T-helper 2 cell (primary cell): ENCODE data around the gene TMEM245.

Source experiments
- DNase-seq, 5 experiments: peaks; one replicate each; pipeline versions ENCODE4 v3.0.0 to v3.0.0-alpha.2; 2012 to 2022
- total RNA-seq, 2 donors: gene quantifications; one replicate each; lab custom pipeline; 2026; lab: John Stamatoyannopoulos, UW

Gene TMEM245
- 121 to 136 reads per million in 2 donors for total RNA-seq

DNA sequence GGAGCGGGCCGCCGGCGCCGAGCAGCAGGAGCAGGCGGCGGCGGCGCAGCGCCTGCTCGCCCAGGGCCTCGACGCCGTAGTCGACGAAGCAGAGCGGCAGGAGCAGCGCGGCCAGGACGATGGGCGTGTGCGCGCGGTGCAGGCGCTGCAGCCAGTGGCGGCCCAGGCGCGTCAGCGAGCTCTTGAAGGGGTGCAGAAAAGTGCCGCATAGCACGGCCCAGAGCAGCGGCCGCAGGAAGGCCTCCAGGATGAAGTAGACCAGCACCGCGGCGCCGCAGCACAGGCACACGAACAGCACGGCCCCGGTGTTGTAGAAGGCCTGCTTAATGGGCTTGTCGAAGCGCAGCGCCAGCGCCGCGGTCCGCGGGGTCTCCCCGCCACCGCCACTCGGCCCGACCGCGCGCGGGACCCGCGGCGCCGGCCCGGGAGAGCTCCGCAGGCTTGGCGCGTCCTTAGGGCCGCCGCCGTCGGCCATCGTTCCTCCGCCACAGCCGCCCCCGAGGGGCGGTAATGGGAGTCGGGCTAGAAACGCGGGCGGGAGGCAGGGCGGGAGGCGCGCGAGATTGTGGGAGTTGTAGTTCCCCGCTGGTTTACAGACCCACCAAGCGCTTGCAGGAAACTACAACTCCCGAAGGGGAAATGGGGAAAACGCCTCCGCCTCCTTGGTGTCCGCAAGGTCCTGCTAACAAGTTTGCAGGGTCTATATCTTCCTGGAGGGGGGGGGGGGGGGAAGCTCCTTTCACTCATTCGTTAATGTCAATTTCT lies at the start of gene TMEM245:
TMEM245 (minus strand) TSS at position 509 of the 765 bp plus-strand sequence; CDS start at position 475, 34 bp downstream.
- DNase-seq, result peak; percentile 83 to 100 (median 92)

DNA sequence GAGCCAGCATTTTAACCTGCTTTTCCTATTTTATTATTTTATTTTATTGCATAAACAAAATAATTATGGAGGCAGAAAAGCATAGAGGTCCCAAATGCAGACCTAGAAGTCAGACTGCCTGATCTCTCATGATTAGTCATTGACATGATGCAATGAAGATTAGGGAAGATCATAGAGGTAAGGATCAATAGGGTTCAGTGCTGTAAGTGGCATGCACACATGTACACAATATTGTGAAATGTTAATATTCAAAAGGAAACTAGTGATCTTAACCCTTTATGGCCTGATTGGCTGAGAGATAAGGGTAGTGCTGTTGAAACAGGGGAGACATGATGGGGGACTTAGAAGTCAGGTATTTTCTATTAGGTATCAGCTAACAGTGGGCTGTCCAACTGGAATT lies 48.4 kb upstream of the TMEM245 start:
- peak in 1 of 5 experiments; percentile 62 for DNase-seq

- DNase-seq, result no peak
These were observed 48.0 kb upstream of the TMEM245 start for GRCh38 chr9:109167716-109168115.

DNA sequence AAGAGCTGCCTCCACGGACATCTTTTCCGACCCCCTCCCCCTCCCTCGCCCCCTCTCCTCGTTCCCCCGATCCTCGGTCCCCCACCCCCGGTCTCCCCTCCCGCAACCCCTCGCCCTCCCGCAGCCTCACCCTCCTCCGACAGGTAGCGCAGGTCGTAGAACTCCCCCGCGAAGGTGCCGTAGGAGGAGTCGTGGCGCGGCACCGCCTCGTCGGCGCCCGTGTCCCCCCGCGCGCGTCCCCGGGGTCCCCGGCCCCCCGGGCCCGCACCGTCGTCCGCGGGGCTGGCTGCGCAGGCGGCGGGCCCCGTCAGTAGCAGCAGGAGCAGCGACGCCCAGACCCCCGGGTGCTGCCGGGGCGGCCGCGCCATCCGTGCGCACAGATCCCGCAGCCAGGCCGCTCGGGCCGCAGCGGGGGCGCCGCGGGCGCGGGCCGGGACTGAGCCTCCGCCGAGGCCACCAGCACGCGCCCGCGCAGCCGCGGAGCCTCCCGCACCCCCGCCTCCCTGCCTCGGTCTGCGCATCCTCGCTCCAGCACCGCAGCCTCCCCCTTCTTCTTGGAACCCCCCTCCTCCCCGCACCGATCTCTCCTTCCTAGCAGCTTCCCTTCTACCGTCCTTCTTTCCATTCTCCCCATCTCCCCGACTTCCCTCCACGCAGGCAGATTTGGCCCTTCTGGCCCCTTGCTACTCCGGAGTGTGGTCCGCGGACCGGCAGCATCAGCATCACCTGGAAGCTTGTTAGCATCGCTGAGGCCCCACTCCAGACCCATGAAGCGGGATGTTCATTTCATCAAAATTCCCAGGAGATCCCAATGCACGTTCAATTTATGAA lies 47.2 kb upstream of the TMEM245 start, which contains the start of gene FRRS1L:
FRRS1L (minus strand) TSS at position 479 of the 831 bp plus-strand sequence; CDS start at position 368, 111 bp downstream.
- DNase-seq, result peak in 1 of 5 experiments; percentile 18

DNA sequence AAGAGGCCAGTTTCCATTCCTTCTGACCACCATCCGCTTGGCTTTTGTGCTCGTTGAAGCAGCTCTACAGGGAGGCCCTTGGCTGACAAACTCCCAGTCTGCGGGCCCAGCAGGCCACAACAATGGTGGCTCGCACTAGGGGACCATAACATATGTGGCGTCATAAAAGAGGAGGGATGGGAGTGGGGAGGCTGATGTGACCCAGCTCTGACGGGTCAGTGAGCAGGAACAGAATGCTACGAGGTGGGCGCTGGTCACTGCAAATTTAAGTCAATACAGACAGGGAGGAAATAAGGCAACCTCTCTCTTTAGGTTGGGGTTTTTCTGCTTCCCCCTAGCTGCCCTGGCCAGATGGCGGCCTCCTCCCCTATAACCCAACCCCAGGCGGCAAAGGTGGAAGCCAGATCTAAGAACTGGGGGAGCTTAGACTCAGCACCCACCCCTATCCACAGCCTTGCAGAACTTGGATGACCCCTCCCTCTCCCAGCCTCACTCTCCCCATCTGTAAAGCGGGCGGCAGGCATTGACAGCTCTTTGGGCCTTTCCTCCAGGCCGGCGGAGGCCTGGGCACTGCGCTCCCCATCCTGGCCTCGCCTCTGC lies 46.5 kb upstream of the TMEM245 start:
- no peak for DNase-seq

DNA sequence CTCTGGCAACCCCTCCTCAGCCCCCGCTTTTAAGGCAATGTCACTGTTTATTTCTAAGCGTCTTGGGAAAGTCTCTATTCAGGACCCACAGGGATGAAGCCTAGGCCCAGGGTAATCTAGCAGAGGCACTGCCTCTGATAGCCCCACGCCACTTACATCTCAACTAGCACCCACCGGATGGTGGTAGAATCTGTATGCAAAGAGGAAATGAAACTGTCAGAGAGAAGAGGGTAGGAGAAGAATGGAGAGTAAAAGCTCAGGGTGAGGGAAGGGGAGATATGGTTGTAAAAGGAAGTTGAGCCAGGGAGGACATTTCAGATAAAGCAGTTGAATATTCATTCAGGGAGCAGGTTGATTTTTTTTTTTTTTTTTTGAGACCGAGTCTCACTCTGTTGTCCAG lies 44.3 kb upstream of the TMEM245 start:
- no peak for DNase-seq

GRCh38 chr9:109163194-109163593 lies 43.4 kb upstream of the TMEM245 start:
- DNase-seq, result no peak

- no peak for DNase-seq
These were observed 42.9 kb upstream of the TMEM245 start for GRCh38 chr9:109162677-109163076.

DNA sequence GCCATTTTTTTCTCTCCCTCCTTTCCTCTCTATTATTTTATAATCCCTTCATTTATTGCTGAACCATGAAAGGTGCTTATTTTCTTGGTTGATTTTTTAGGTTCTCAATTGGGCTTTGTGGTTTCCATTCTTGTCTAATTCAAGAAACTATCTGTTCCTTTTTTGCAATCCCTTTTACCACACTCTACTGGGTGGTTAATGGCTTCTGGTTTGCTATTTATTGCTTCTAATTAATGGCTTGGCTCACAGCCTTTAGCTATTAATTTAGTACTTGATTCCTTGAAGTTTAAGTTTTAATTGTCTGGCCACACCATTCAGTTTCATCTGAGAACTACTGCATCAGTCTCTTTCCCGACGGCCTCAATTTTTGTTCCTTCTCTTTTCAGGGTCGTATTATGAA lies 41.7 kb upstream of the TMEM245 start:
- DNase-seq, result no peak

DNA sequence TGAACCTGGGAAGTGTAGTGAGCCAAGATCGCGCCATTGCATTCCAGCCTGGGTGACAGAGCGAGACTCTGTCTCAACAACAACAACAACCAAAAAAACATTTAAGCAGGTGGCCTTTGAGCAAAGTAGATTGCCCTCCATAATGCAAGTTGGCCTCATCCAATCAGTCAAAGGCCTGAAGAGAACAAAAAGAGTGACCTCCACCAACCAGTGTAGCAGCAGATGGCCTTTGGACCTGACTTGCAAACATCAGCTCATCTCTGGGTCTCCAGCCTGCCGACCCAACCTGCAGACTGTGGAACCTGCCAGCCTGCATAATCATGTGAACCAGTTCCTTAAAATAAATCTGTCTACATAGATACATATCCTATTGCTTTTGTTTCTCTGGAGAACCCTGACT lies 39.8 kb upstream of the TMEM245 start:
- no peak for DNase-seq

GRCh38 chr9:109158651-109159050 lies 38.9 kb upstream of the TMEM245 start:
- DNase-seq, result no peak

- no peak for DNase-seq
These were observed 37.0 kb upstream of the TMEM245 start for GRCh38 chr9:109156708-109157107.

GRCh38 chr9:109150925-109151545 lies 31.3 kb upstream of the TMEM245 start:
- DNase-seq, result no peak

GRCh38 chr9:109149722-109150121 lies 30.0 kb upstream of the TMEM245 start:
- DNase-seq, result no peak

- DNase-seq, result no peak
These were observed 29.3 kb upstream of the TMEM245 start for GRCh38 chr9:109149089-109149488.

GRCh38 chr9:109145051-109145450 lies 25.3 kb upstream of the TMEM245 start:
- DNase-seq, result no peak

DNA sequence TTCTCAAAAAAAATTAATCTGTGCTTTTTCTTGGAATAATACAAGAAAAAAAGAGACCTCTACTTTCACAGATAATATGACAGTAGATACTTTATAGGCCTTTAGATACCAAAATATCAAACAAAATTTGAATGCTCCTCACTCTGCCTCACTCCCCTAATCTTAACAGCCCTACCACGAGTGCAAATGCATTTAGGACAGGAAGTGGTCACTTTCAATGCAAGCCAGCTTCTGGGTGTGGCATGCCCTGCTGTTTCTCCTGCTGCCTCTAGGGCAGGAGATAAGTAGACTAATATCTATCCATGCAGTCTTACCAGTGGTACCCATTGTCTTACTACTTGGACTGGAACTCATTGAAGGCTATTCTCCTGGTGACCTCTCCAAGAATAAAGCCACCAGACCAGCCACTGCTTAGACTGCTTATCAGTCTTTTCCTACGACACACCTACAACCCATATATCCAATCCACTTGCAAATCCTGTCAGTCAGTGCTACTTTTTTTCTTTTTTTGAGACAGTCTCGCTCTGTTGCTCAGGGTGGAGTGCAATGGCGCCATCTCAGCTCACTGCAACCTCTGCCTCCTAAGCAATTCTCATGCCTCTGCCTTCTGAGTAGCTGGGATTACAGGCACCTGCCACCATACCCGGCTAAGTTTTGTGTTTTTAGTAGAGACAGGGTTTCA lies 24.3 kb upstream of the TMEM245 start:
- DNase-seq, result peak in 1 of 5 experiments; percentile 79

GRCh38 chr9:109141375-109141774 lies 21.6 kb upstream of the TMEM245 start:
- no peak for DNase-seq

DNA sequence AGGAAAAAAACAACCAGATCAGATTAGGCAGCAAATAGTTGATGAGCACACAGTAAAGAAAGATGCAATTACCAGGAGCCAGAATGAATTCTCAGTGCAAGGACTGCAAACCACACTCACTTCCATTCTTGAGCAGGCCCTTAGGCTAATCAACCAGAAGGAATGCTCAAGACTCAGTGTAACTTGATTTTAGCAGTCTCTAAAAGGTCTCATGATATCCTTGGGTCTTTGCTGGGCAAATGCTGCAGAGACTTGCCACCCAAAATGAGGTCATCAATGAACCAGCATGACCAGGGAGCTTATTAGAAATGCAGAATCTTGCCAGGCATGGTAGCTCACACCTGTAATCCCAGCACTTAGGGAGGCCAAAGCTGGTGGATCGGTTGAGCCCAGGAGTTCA lies 20.1 kb upstream of the TMEM245 start:
- DNase-seq, result no peak

- DNase-seq, result no peak
These were observed 18.7 kb upstream of the TMEM245 start for GRCh38 chr9:109138421-109138820.

GRCh38 chr9:109134167-109134578 lies 14.4 kb upstream of the TMEM245 start:
- no peak for DNase-seq

GRCh38 chr9:109133533-109133932 lies 13.8 kb upstream of the TMEM245 start:
- DNase-seq, result no peak
